Ovary (tissue), 9 donors: ENCODE measurements around the gene RPL31. TPM values are rescaled to one million over a fixed set of nuclear protein-coding genes. Genes with fewer than 3 reads are reported as not detected.

Source experiments
- DNase-seq, 5 donors: peaks; one replicate each; pipeline ENCODE4 v3.0.0-alpha.2; 2019 to 2020
- H3K27ac ChIP-seq, 2 donors: fragments of 200-600 bp; one replicate each; pipeline versions ENCODE4 v1.5.1 to v1.8.0; 2019 to 2022
- H3K27me3 ChIP-seq: fragments of 200-600 bp; one replicate; pipeline ENCODE4 v1.8.0; 2022
- H3K36me3 ChIP-seq: fragments of 200-600 bp; sonication (generic); one replicate; pipeline ENCODE4 v1.5.1; 2019
- H3K4me1 ChIP-seq: one replicate; pipeline ENCODE4 v1.8.1; 2013; ENCODE audit warnings: mild to moderate bottlenecking, moderate library complexity; ENCODE audit not compliant: insufficient read depth
- H3K4me3 ChIP-seq: fragments of 200-600 bp; sonication (generic); one replicate; pipeline ENCODE4 v1.5.1; 2017
- H3K9me3 ChIP-seq, 2 donors: fragments of 200-600 bp in 1 of 2; sonication (generic) in 1 of 2; one replicate each; pipeline versions ENCODE4 v1.5.1 to v1.8.1; 2013 to 2019; ENCODE audit warnings: mild to moderate bottlenecking in 1 of 2, moderate library complexity in 1 of 2
- CTCF ChIP-seq, 3 donors: fragments of 450-650 bp in 2 of 3; fragments of 200-600 bp in 1 of 3; IDR thresholded peaks; one replicate each; pipeline versions ENCODE4 v1.5.1 to v1.8.0; 2016 to 2022; ENCODE audit warnings: antibody characterized with exemption in 3 of 3, mild to moderate bottlenecking in 1 of 3
- EP300 ChIP-seq: sonication (generic); formaldehyde crosslinking; IDR thresholded peaks from one replicate; pipeline ENCODE4 v1.6.1; 2017; ENCODE audit warnings: antibody characterized with exemption
- POLR2A ChIP-seq: fragments of 450-650 bp; IDR thresholded peaks from one replicate; pipeline ENCODE4 v1.6.1; 2017; ENCODE audit warnings: antibody characterized with exemption, mild to moderate bottlenecking, moderate library complexity
- WGBS, 3 donors: extraction: QIAGEN DNeasy Blood & Tissue Kit in 1 of 3; methylation state at CpG; one replicate each; pipeline versions ENCODE4 v1.1.5 to v1.1.7; 2013 to 2017; 5-methylcytosine and 5-hydroxymethylcytosine counted together
- intact Hi-C, 4 donors: fragments of 100-400 bp; cut with DNase I; formaldehyde crosslinking; loops; one replicate each; pipeline versions ENCODE4 v1.11.0 to v1.15.1; 2022 to 2023
- polyA plus RNA-seq, 2 donors: library from polyadenylated mRNA; stranded (reverse); fragments of 200-250 nt in 1 of 2; fragments of 350-450 nt in 1 of 2; fragmentation: Illumina TruSeq in 1 of 2; extraction: RNeasy Lipid Tissue Mini Kit (QIAGEN cat#74804) in 1 of 2; gene quantifications; one replicate each; pipeline ENCODE4 v1.2.3, GENCODE V29; 2013 to 2014
- total RNA-seq, 7 donors: library from RNA; depleted of rRNA in 2 of 7; stranded (reverse); fragments of >200 nt in 2 of 7; fragmentation: NEBNext Ultra II Directional in 3 of 7; extraction: Animal tissue kit (Norgen Biotek cat#: 25700) in 3 of 7; gene quantifications; one replicate each; pipeline versions ENCODE4 v1.1.0 to v1.2.4, GENCODE V29; 2016 to 2023
- donor health status: DM: no; HTN: no; CAD: no; lungs with moderate emphysema.
- donor health status: DM: no; HTN: no; CAD: no.
- donor health status: Bipolar disorder and iron deficiency.
- donor health status: DM: yes; HTN: yes; CAD: no.
- donor health status: DM: no; HTN: no; CAD: no.
- donor health status: DM: yes; HTN: yes; CAD: no.

The RPL31 gene
- total and polyA plus RNA-seq, 9 donors = 2,349 to 14,384 (median 3,108) TPM

- TF ChIP-seq CTCF (IDR thresholded peaks at IDR 0.05) (no peak), EP300 (no peak), POLR2A (no peak)
- intact Hi-C loops = loop anchor here in 1 of 4 donors (5.0 kb wide), 1 partner anchor 388 kb away; no protein-coding TSS in a partner anchor
- H3K36me3 ChIP-seq = no peaks in the 10 kb centered on the region
Observed at GRCh38 chr2:100990166-100990565, 11.9 kb upstream of the RPL31 start.

DNA sequence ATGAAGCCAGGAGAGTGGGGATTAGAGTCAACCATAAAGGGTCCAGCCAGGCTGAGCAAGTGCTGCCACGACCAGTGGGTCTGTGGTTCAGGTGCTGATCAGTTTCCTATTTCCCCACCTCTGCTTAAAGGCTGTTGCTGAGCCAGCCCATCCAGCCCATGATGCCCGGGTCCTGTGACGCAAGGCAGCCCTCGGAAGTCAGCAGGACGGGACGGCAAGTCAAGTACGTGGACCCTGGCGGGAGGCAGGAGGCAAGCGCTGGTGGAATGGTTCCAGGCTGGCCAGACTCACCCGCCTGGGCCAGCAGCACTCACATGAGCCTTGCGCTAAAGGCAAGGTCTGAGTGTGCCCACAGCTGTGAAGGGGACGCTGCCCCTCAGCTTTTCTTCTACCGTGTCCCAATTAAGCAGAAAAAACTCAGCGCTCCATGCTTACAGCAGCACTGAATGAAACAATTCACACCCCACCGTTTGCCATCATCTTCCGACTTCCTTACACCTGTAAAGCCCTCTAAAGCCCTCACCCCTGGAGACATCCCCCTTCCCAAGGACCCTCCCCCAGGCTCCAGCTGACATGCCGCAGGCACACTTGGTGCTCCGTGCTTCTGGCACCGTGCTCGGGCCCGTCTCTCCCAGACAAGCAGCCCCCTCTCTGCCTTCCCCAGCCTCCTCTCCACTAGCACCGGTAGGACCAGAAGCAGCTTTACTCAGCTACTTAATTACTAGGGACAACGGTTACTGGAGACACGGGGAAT is 11.3 kb upstream of the RPL31 start:
- WGBS, 3 donors = 79 to 86% (median 81%) methylated on average over 21 to 24 of the region's 24 CpGs
- Histone ChIP-seq H3K4me3 (no peak overlapping the region), H3K36me3 (no peaks in the 10 kb centered on the region), H3K27ac (no peak overlapping the region), H3K9me3 (no peaks in the 10 kb centered on the region), H3K27me3 (no peaks in the 10 kb centered on the region), H3K4me1 (no peaks in the 10 kb centered on the region)
- intact Hi-C loops = loop anchor here in 1 of 4 donors (5.0 kb wide), 1 partner anchor 389 kb away; no protein-coding TSS in a partner anchor
- TF ChIP-seq CTCF (IDR thresholded peaks at IDR 0.05) = no peak
- TF ChIP-seq POLR2A = no peak
- TF ChIP-seq EP300 = no peak
- DNase-seq = no peak

More at GRCh38 chr2:100990166-100990565, 11.9 kb upstream of the RPL31 start:
- H3K4me1 ChIP-seq = no peaks in the 10 kb centered on the region
- H3K9me3 ChIP-seq = no peaks in the 10 kb centered on the region
- no peaks in the 10 kb centered on the region for H3K27me3 ChIP-seq
- H3K4me3 ChIP-seq = no peak overlapping the region
- H3K27ac ChIP-seq = no peak overlapping the region
- WGBS, 3 donors = 92 to 95% (median 95%) methylated on average over 9 of the region's 9 CpGs
- no peak for DNase-seq

GRCh38 chr2:100991404-100991773 is 10.7 kb upstream of the RPL31 start:
- WGBS, 3 donors = 79 to 88% (median 81%) methylated on average over 5 of the region's 5 CpGs
- H3K36me3 ChIP-seq = no peaks in the 10 kb centered on the region
- no peaks in the 10 kb centered on the region for H3K4me1 ChIP-seq
- TF ChIP-seq CTCF (IDR thresholded peaks at IDR 0.05) = no peak
- no peak for TF ChIP-seq EP300
- TF ChIP-seq POLR2A = no peak
- no peaks in the 10 kb centered on the region for H3K9me3 ChIP-seq
- intact Hi-C loops = loop anchor here in 1 of 4 donors (5.0 kb wide), 1 partner anchor 389 kb away; no protein-coding TSS in a partner anchor
- no peaks in the 10 kb centered on the region for H3K27me3 ChIP-seq
- no peak for DNase-seq
- H3K4me3 ChIP-seq = no peak overlapping the region
- H3K27ac ChIP-seq = no peak overlapping the region

DNA sequence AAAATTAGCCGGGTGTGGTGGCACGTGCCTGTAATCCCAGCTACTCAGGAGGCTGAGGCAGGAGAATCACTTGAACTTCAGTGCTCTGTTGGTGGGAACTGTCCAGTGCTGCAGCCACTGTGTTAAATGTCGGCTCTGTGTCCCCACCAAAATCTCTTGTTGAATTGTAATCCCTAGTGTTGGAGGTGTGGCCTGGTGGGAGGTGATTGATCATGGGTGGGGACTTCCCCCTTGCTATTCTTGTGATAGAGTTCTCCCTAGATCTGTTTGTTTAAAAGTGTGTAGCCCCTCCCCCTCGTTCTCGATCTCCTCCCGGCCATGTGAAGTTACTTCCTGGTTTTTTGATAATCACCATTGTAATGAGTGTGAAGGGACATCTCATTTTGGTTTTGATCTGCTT is 9.8 kb upstream of the RPL31 start:
- Histone ChIP-seq H3K9me3 (no peaks in the 10 kb centered on the region), H3K27me3 (no peaks in the 10 kb centered on the region), H3K27ac (no peak overlapping the region), H3K4me3 (no peak overlapping the region), H3K36me3 (no peaks in the 10 kb centered on the region), H3K4me1 (no peaks in the 10 kb centered on the region)
- whole genome bisulfite sequencing, 3 donors = 82 to 87% (median 87%) methylated on average over 6 of the region's 6 CpGs
- DNase-seq = no peak
- intact Hi-C loops = loop anchor here in 1 of 4 donors (5.0 kb wide), 1 partner anchor 390 kb away; no protein-coding TSS in a partner anchor
- TF ChIP-seq POLR2A = no peak
- TF ChIP-seq CTCF (IDR thresholded peaks at IDR 0.05) = no peak
- TF ChIP-seq EP300 = no peak
